HepG2 (cell line): ENCODE measurements around the gene ZBTB2. TPM values are rescaled to one million over a fixed set of nuclear protein-coding genes. Genes with fewer than 3 reads are reported as not detected.

ENCODE experiments used
- ATAC-seq: fragments of 200-7000 bp; cut with Tn5 transposase; 3 replicates; pipeline ENCODE4 v1.9.1; 2020; ENCODE audit warnings: mild to moderate bottlenecking, moderate library complexity
- BruUV-seq: library from RNA; stranded (reverse); fragments of 400-500 nt; replicated peaks from 2 replicates; lab custom pipeline; 2021; lab: Mats Ljungman, UMichigan
- CTCF ChIA-PET: fragments of 300-600 bp; formaldehyde crosslinking; extraction: SDS; loops from one replicate; lab custom pipeline; 2021; ENCODE audit warnings: low total read pairs, inconsistent platforms, low intra/inter-chr PET ratio; lab: Yijun Ruan, JAX
- POLR2A ChIA-PET: fragments of 350-600 bp; sonication (Branson Sonifier 250); formaldehyde crosslinking; loops from one replicate; lab custom pipeline; 2020; ENCODE audit warnings: antibody characterized with exemption, inconsistent platforms; lab: Yijun Ruan, JAX
- DNase-seq: peaks from one replicate; pipeline ENCODE4 v3.0.0-alpha.2; 2015; ENCODE audit warnings: low spot score
- FAIRE-seq: peaks from 3 replicates; lab custom pipeline; 2011; peaks lifted over from hg19 to GRCh38; lab: Jason Lieb, UNC
- H2AFZ ChIP-seq: one replicate; pipeline ENCODE4 v1.6.1; 2011; ENCODE audit warnings: low read length, inconsistent platforms
- H3K27ac ChIP-seq: fragments of 300-600 bp; 3 replicates; pipeline ENCODE4 v1.8.0; 2011; ENCODE audit warnings: mixed run types, mild to moderate bottlenecking, mixed read lengths, low read length, inconsistent platforms; ENCODE audit not compliant: insufficient read depth; ENCODE audit errors: extremely low read length
- H3K27me3 ChIP-seq, 2 experiments: fragments of 200-600 bp in 1 of 2; 2 replicates in 1 of 2; 3 replicates in 1 of 2; pipeline versions ENCODE4 v1.6.0 to v1.8.0; 2011; ENCODE audit warnings: low read length in 2 of 2, mild to moderate bottlenecking in 2 of 2, moderate library complexity in 2 of 2, inconsistent platforms in 1 of 2; ENCODE audit not compliant: insufficient read depth in 2 of 2, control insufficient read depth in 1 of 2
- H3K36me3 ChIP-seq, 2 experiments: fragments of 200-600 bp in 1 of 2; replicated peaks in 1 of 2; 2 replicates in 1 of 2; 3 replicates in 1 of 2; pipeline versions ENCODE4 v1.5.1 to v1.8.0; 2011; ENCODE audit warnings: low read length in 2 of 2, inconsistent platforms in 1 of 2; ENCODE audit not compliant: insufficient read depth in 2 of 2, control insufficient read depth in 1 of 2
- H3K4me1 ChIP-seq: 2 replicates; pipeline ENCODE4 v1.5.1; 2012; ENCODE audit warnings: low read length, inconsistent platforms; ENCODE audit not compliant: insufficient read depth
- H3K4me2 ChIP-seq: 2 replicates; pipeline ENCODE4 v1.6.0; 2011; ENCODE audit warnings: low read depth, low read length, inconsistent platforms
- H3K4me3 ChIP-seq, 3 experiments: fragments of 200-600 bp in 1 of 3; sonication (generic), shearing (Covaris generic) in 1 of 3; replicated peaks in 1 of 3; 2 replicates each; pipeline ENCODE4 v1.5.1; 2011 to 2016; ENCODE audit warnings: low read length in 3 of 3, inconsistent platforms in 2 of 3, low read depth in 2 of 3, mild to moderate bottlenecking in 2 of 3, control low read depth in 1 of 3, mixed read lengths in 1 of 3; ENCODE audit not compliant: insufficient read depth in 1 of 3
- H3K79me2 ChIP-seq: one replicate; pipeline ENCODE4 v1.6.1; 2011; ENCODE audit warnings: low read length, inconsistent platforms; ENCODE audit not compliant: insufficient read depth
- H3K9ac ChIP-seq: 2 replicates; pipeline ENCODE4 v1.6.0; 2011; ENCODE audit warnings: mild to moderate bottlenecking, low read depth, low read length, inconsistent platforms; ENCODE audit not compliant: insufficient read depth
- H3K9me3 ChIP-seq: 2 replicates; pipeline ENCODE4 v1.5.1; 2012; ENCODE audit warnings: mild to moderate bottlenecking, low read length
- H4K20me1 ChIP-seq: 2 replicates; pipeline ENCODE4 v1.6.0; 2011; ENCODE audit warnings: inconsistent platforms, mild to moderate bottlenecking, low read length, moderate library complexity; ENCODE audit not compliant: insufficient read depth
- ARID5B ChIP-seq: IDR thresholded peaks from 2 replicates; pipeline ENCODE4 v1.4.0; 2020; ENCODE audit warnings: mild to moderate bottlenecking, missing genetic modification reagents
- ATF7 ChIP-seq, 2 experiments: fragments of 450-650 bp in 1 of 2; sonication (generic) in 1 of 2; formaldehyde crosslinking in 1 of 2; IDR thresholded peaks; 2 replicates each; pipeline versions ENCODE4 v1.4.0 to v1.6.1; 2016 to 2020; ENCODE audit warnings: antibody characterized with exemption in 1 of 2, mild to moderate bottlenecking in 1 of 2, missing genetic modification reagents in 1 of 2
- GPN1 ChIP-seq: sonication (generic); formaldehyde crosslinking; IDR thresholded peaks from 2 replicates; pipeline ENCODE4 v1.5.1; 2020; ENCODE audit warnings: missing genetic modification reagents, borderline replicate concordance
- KDM5B ChIP-seq: sonication (generic); formaldehyde crosslinking; IDR thresholded peaks from 2 replicates; pipeline ENCODE4 v1.4.0; 2020; ENCODE audit warnings: missing genetic modification reagents, mild to moderate bottlenecking, borderline replicate concordance
- MIER3 ChIP-seq: IDR thresholded peaks from 2 replicates; pipeline ENCODE4 v1.6.1; 2016; ENCODE audit warnings: missing compliant biosample characterization, borderline replicate concordance
- MTERF4 ChIP-seq: sonication (generic); formaldehyde crosslinking; IDR thresholded peaks from 2 replicates; pipeline ENCODE4 v1.8.0; 2023; ENCODE audit warnings: mild to moderate bottlenecking, missing genetic modification reagents
- NCOA1 ChIP-seq: sonication (generic); formaldehyde crosslinking; IDR thresholded peaks from 2 replicates; pipeline ENCODE4 v1.9.0; 2021; ENCODE audit warnings: missing genetic modification reagents
- ZFP36L1 ChIP-seq: sonication (generic); formaldehyde crosslinking; IDR thresholded peaks from 2 replicates; pipeline ENCODE4 v1.8.0; 2022; ENCODE audit warnings: mild to moderate bottlenecking, missing genetic modification reagents, moderate library complexity
- ZKSCAN5 ChIP-seq: sonication (generic); formaldehyde crosslinking; IDR thresholded peaks from 2 replicates; pipeline ENCODE4 v1.5.1; 2020; ENCODE audit warnings: mild to moderate bottlenecking, missing genetic modification reagents
- ZNF296 ChIP-seq: sonication (generic); formaldehyde crosslinking; conservative IDR thresholded peaks from 2 replicates; pipeline ENCODE4 v1.5.0; 2020; ENCODE audit warnings: mild to moderate bottlenecking, missing genetic modification reagents
- ZNF501 ChIP-seq: sonication (generic); formaldehyde crosslinking; IDR thresholded peaks from 2 replicates; pipeline ENCODE4 v1.5.1; 2020; ENCODE audit warnings: mild to moderate bottlenecking, moderate library complexity, missing genetic modification reagents
- ZNF547 ChIP-seq: sonication (generic); formaldehyde crosslinking; IDR thresholded peaks from 2 replicates; pipeline ENCODE4 v1.5.1; 2020; ENCODE audit warnings: mild to moderate bottlenecking, missing genetic modification reagents
- ZNF639 ChIP-seq: conservative IDR thresholded peaks from 2 replicates; pipeline ENCODE4 v1.6.1; 2018; ENCODE audit warnings: missing genetic modification reagents
- ZNF816 ChIP-seq: sonication (generic); formaldehyde crosslinking; IDR thresholded peaks from 2 replicates; pipeline ENCODE4 v1.8.0; 2022; ENCODE audit warnings: missing genetic modification reagents, mild to moderate bottlenecking, borderline replicate concordance
- WGBS: methylation state at CpG from one replicate; pipeline ENCODE4 v1.1.6; 2017; ENCODE audit warnings: low lambda C conversion rate; 5-methylcytosine and 5-hydroxymethylcytosine counted together
- in situ Hi-C: cut with HindIII; loops from 2 replicates; pipeline ENCODE4 v1.10.0; 2017; ENCODE audit warnings: low pct_unique_long_range_greater_than_20kb; ENCODE audit not compliant: extremely low pct_ligation_motif_present
- intact Hi-C: fragments of 100-400 bp; cut with micrococcal nuclease; formaldehyde crosslinking; loops from one replicate; pipeline ENCODE4 v1.10.0; 2022; ENCODE audit not compliant: unreplicated experiment
- polyA plus RNA-seq, 8 experiments: library from polyadenylated mRNA; depleted of rRNA in 3 of 8; stranded (reverse) in 7 of 8; unstranded in 1 of 8; fragments of >200 nt; fragmentation: Illumina TruSeq in 4 of 8; extraction: Trizol in 4 of 8; gene quantifications; 2 replicates each; pipeline versions ENCODE4 v1.2.1 to v1.2.3, GENCODE V29; 2011 to 2016; ENCODE audit warnings: low read depth in 4 of 8, missing spikeins in 1 of 8, mixed read lengths in 1 of 8; ENCODE audit not compliant: insufficient read depth in 1 of 8
- total RNA-seq, 5 experiments: library from RNA; depleted of rRNA; stranded (reverse); fragments of >200 nt; fragmentation: Illumina TruSeq; extraction: Trizol; gene quantifications; 2 replicates each; pipeline ENCODE4 v1.2.3, GENCODE V29; 2016; ENCODE audit warnings: low read depth in 1 of 5
- TF ChIP-seq, protein P1 (sequence below): sonication (generic); formaldehyde crosslinking; IDR thresholded peaks from 2 replicates; pipeline ENCODE4 v1.4.0; 2020; ENCODE audit warnings: mild to moderate bottlenecking, low read depth, missing genetic modification reagents

The ZBTB2 gene
- total and polyA plus RNA-seq, 2 of the 13 experiments (the other 11 are each of a cell fraction or from before 2014, with no cell fraction given), result 15.4 to 22.8 TPM

DNA sequence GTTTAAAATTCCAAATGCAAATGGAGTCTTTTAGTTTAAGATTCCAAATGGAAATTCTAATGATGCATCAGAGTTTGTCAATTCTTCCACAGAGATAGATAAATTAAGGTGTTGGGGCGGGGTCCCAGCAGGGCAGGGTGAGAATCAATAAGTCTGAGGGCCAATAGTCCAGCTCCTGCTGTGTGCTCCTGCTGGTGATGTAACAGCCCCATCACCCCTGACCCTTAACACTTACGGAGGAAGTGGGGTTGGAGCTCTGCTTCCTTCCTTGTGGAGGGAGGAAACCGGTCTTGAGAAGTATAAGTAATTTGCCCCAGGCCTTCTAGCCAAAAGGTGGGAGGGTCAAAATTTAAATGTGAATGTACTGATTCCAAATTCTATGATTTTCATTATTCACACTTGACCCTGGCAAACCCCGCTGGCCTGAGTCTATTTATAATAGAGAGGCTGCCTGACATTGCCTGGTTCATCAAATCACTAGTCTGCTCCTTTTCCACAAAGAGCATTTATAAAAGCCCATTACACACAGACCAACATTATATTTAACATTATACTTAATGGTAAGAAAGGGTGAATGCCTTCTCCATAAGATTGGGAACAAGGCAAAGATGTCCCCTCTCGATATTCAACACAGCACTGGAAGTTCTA, 17.2 kb downstream of the ZBTB2 start (continued):
- TF ChIP-seq ARID5B (CRISPR knock-in tag) (peak; percentile 53), ZNF296 (CRISPR knock-in tag) (no peak), ZNF816 (CRISPR knock-in tag) (0 out of 2 replicates have a peak, but pooled peaks have one; percentile 2), ATF7 (IDR thresholded peaks at IDR 0.05) (no peak), ATF7 (CRISPR knock-in tag; IDR thresholded peaks at IDR 0.05) (no peak), ZNF547 (no peak)
- TF ChIP-seq, all 625 proteins: peak for 47

- H3K36me3 ChIP-seq, result peaks cover 22 to 37% of the 10 kb centered on the region in 2 experiments
- WGBS, result 97% methylated on average over 5 of the region's 5 CpGs
- no peak overlapping the region for H3K27ac ChIP-seq
- no peak overlapping the region for H3K9ac ChIP-seq
- in situ Hi-C loops (no loop called here), intact Hi-C loops (no loop called here)
- H3K4me2 ChIP-seq, result no peak overlapping the region
- POLR2A ChIA-PET, result no interaction called here
- H3K9me3 ChIP-seq, result no peaks in the 10 kb centered on the region
- H3K4me3 ChIP-seq, result no peak overlapping the region
- ATAC-seq (no peak), FAIRE-seq (no peak), DNase-seq (no peak)
- CTCF ChIA-PET, result no interaction called here
- peaks cover 42% of the 10 kb centered on the region for H3K79me2 ChIP-seq
- H3K27me3 ChIP-seq, result no peaks in the 10 kb centered on the region
- H3K4me1 ChIP-seq, result peaks cover 30% of the 10 kb centered on the region
- 0 out of 2 replicates have a peak, but pooled peaks cover 4% of the 10 kb centered on the region for H4K20me1 ChIP-seq
- no TSS peak for BruUV-seq
- H2AFZ ChIP-seq, result no peak overlapping the region
- TF ChIP-seq MTERF4 (CRISPR knock-in tag), result no peak
- TF ChIP-seq ZNF501, result no peak
- TF ChIP-seq KDM5B (CRISPR knock-in tag), result no peak
- no peak for TF ChIP-seq ZFP36L1 (CRISPR knock-in tag)
- TF ChIP-seq GPN1 (CRISPR knock-in tag), result no peak
- no peak for TF ChIP-seq NCOA1 (CRISPR knock-in tag)
- no peak for TF ChIP-seq ZNF639 (CRISPR knock-in tag)
- TF ChIP-seq, protein P1, sequence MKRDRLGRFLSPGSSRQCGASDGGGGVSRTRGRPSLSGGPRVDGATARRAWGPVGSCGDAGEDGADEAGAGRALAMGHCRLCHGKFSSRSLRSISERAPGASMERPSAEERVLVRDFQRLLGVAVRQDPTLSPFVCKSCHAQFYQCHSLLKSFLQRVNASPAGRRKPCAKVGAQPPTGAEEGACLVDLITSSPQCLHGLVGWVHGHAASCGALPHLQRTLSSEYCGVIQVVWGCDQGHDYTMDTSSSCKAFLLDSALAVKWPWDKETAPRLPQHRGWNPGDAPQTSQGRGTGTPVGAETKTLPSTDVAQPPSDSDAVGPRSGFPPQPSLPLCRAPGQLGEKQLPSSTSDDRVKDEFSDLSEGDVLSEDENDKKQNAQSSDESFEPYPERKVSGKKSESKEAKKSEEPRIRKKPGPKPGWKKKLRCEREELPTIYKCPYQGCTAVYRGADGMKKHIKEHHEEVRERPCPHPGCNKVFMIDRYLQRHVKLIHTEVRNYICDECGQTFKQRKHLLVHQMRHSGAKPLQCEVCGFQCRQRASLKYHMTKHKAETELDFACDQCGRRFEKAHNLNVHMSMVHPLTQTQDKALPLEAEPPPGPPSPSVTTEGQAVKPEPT (CRISPR knock-in tag), result no peak
- TF ChIP-seq MIER3 (CRISPR knock-in tag), result no peak
- TF ChIP-seq ZKSCAN5 (CRISPR knock-in tag), result no peak
Measured at GRCh38 chr6:151372164-151372563, 19.2 kb downstream of the ZBTB2 start.
